T-helper 9 cell (primary cell): Measurements from ENCODE around the gene DDIT4L.
"Not testable (repeated sequence)": the region's sequence is repeated elsewhere in the genome, so short reads cannot be mapped to it uniquely, and the experiment has no call there.

Source experiments
- DNase-seq: peaks from one replicate; pipeline ENCODE4 v3.0.0-alpha.2; 2020

Gene DDIT4L

GRCh38 chr4:100165809-100166208 is 24.5 kb downstream of the DDIT4L start:
- DNase-seq: no peak

GRCh38 chr4:100164808-100165760 is 25.2 kb downstream of the DDIT4L start:
- no peak for DNase-seq

GRCh38 chr4:100162027-100162685 is 28.1 kb downstream of the DDIT4L start:
- DNase-seq: no peak

- DNase-seq: no peak
Observed at GRCh38 chr4:100149190-100149589, 41.1 kb downstream of the DDIT4L start.

GRCh38 chr4:100147684-100148083 is 42.6 kb downstream of the DDIT4L start:
- no peak for DNase-seq

GRCh38 chr4:100147198-100147597 is 43.1 kb downstream of the DDIT4L start:
- DNase-seq: no peak

- DNase-seq: no peak
Observed at GRCh38 chr4:100146756-100147155, 43.5 kb downstream of the DDIT4L start.

- DNase-seq: not testable (repeated sequence)
Observed at GRCh38 chr4:100137320-100137719, 52.9 kb downstream of the DDIT4L start.
